Activated effector memory CD4-positive, alpha-beta T cell treated with anti-CD3 and anti-CD28 coated beads, Interleukin-2, amount 50 U/mL, for 16 hours (primary cell): ENCODE data around the gene ABAT.
A peak's percentile ranks its signal among the peaks of the same experiment; 100 is the strongest.
"Not testable (repeated sequence)": the region's sequence is repeated elsewhere in the genome, so short reads cannot be mapped to it uniquely, and the experiment has no call there.

ENCODE experiments used
- DNase-seq: peaks from one replicate; pipeline ENCODE4 v3.0.0-alpha.2; 2020

Gene ABAT

DNA sequence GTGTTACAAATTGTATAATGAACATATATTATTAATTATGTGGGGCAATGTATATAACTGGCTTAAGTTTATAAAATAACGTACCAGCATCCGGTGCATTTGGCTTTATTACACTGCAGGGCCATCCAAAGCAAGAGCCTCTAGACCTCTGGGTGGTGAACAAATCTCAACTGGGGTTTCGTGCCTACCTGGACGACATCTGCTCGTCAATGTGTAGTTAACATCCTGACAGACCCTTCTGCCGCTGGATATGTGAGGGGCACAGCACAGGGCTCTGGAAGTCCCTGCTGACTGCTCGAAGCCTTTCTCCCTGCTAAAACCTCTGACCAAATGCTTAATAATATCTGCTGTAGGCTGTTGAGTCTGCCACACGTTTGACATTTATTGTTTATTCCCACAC lies 120.7 kb downstream of the ABAT start:
- no peak for DNase-seq

DNA sequence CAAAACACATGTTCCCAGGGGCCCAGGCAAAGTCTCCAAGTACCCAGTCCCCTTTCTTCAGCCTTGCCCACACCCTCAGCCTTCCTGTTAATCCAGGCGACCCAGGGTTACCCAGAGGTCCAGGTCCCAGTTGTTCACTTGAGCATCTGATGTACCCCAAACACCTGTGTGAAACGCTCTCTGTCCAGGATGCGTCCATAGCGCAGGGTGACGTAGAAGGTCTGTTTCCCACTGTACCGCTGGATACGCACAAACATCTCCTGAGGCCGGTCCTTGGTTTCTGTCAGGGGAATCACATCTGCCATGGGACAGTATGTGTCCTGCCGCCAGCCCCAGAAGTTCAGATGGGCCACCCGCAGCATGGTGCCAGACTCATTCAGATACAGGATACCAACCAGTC lies 121.4 kb downstream of the ABAT start:
- DNase-seq, result no peak

DNA sequence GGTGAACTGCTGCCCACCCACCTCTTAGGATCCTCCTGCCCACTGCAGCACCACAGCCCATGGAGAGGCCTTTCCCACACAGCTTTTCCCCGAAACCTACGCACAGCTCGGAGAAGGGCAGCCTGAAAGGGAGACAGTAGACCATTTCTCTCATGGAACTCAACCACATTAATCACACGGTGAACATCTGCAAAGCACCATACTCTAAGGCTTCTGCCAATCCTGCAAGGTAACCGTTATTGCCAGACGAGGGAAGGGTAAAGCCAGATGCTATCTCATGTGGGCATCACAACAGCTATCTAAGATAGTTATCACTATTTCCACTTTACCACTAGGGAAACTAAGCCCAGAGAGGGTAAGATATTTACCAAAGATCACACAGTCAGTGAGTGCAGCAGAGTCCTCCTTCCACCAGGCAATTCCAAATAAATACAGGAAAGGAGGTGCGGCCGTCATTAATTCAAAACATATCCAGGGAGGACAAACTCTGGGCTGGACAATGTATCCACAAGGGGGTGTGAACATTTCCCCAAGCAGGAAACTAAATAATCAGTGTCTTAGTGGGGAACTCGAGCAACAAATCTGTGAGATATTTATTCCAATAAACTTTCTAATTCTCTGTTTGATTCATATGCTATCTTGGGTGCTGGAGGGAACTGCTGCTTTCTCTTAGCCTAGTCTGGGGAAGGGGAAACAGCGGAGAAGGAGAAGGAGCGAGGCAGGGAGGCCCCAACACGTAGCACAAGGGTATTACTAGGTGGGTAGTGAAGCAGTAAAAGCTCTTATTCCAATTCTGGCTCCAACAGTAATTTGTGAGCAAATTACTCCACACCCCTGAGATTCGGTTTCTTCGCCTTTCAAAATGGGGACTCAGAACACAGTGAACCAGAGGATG lies 122.3 kb downstream of the ABAT start:
- no peak for DNase-seq

DNA sequence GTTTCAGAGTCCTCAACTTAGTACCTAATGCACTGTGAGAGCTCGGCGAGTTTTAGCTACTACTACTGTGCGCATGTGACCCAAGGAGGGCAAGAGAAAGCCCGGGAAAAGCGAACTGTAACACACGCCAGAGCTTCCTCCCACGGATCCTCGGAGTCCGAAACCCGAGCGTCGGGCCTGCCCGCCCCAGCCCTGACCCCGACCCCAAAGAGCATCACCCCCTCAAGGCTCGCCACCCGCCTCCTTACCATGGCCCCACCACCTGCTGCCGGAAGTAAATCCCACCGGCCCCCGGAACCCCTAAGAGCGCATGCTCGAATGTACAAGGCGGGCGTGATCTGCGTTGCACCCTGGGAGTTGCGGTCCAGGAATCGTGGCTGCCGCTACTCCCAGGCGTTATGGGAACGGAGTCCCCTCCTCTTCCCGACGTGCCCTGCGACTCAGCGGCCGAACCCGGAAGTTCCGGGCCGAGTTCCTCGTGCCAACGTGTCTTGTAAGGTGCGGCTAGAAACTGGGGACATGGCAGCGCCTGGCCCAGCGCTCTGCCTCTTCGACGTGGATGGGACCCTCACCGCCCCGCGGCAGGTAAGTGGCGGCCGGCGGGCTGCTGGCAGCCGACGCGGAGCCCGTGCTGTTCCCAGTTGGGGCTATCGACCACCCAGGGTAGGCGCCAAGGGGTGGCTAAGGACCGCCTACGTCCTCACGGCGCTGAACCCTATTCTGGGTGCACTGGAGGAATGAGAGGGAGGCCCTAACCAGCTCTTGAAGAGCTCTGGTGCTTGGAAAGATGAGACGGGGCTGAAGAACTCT lies 123.2 kb downstream of the ABAT start, which contains the start of the genes PMM2 and TMEM186:
Gene PMM2 (plus strand): TSS at position 476 of the 810 bp plus-strand sequence. CDS start 44 bp downstream, at position 520.
Gene TMEM186 (minus strand): TSS at position 276 of the 810 bp plus-strand sequence. CDS start 25 bp downstream, at position 251.
- peak; percentile 99 for DNase-seq

DNA sequence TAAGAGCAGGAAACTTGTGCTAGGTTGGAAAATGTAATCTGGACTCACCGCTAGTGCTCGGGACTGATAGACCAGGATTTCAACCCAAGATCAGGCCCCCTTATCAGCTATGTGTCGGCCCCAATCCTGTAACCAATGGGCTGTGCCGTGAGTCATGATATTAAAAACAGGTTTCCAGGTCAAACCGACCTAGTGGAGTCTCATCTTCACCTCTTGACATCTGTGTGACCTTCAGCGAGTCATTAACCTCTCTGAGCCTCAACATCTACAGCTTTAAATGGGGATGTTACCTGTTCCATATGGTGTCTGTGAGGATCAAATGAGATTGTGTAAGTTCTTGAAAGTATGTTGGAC lies 123.7 kb downstream of the ABAT start:
- DNase-seq, result no peak

DNA sequence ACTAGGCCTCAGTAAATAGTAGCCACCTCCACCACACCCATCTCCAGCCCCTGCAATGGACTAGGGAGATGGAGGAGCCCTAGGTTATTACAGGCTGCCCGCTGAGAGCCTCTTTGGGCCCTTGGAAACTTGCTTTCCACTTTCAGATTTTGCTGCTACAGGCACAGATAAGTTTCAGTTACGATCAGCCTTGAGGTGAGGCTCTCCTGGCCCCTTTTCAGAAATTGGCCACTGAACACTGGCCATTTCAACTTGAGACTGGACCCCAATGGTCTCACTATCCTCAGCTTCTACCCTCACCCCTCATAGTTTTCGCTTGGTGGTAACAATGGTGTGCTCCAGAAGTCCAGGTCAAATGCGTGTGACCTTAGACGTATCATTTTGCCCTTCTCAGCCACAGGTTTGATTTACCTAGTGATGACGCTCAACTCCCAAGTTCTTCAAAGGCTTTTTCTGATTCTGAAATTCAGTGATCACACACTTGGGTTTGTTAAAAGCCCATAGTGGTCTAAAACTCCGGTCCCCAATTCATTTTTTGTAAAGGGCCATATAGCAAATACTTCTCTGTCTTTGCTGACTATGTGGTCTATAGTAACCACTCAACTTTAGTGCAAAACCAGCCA lies 124.2 kb downstream of the ABAT start:
- no peak for DNase-seq

DNA sequence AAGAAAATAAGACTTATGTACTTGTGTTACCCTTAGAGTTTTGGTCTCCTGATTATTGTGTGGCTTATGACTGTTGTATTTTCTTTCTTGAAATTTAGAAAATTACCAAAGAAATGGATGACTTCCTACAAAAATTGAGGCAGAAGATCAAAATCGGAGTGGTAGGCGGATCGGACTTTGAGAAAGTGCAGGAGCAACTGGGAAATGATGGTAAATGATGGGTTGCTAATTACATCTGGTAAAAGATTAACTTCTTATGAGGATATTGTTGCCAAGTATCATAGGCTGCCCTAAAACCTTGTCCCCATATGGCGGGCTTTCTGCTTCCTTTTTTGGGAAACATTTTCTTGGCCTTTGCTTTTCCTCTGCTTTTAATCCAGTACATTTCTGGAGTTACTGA lies 127.3 kb downstream of the ABAT start:
- no peak for DNase-seq

DNA sequence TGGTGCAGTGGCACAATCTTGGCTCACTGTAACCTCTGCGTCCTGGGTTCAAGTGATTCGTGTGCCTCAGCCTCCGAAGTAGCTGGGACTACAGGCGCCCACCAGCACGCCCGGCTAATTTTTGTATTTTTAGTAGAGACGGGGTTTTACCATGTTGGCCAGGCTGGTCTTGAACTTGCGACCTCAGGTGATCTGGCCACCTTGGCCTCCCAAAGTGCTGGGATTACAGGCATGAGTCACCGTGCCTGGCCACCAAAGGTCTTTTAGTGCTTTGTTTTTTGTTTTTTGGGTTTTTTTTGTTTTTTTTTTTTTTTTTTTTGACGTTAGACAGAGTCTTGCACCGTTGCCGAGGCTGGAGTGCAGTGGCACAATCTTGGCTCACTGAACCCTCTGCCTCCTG lies 129.3 kb downstream of the ABAT start:
- not testable (repeated sequence) for DNase-seq

DNA sequence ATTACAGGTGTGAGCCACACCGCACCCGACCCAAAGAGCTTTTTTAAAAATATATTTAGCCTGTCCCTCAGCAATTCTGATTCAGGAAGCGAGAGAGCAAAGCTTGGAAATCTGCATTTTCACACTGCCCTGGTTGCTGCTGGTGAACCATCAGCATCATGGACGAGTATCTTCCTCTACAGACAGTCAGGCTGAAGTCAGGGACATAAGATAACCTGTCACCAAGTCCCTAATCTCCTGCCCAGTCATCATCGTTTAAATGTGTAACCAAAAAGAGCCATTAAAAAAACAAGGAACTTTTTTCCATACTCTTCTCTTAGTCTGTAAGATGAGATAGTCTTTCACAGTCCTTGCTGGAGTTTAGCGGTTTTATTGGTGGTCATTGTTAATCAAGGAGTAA lies 129.9 kb downstream of the ABAT start:
- no peak for DNase-seq

DNA sequence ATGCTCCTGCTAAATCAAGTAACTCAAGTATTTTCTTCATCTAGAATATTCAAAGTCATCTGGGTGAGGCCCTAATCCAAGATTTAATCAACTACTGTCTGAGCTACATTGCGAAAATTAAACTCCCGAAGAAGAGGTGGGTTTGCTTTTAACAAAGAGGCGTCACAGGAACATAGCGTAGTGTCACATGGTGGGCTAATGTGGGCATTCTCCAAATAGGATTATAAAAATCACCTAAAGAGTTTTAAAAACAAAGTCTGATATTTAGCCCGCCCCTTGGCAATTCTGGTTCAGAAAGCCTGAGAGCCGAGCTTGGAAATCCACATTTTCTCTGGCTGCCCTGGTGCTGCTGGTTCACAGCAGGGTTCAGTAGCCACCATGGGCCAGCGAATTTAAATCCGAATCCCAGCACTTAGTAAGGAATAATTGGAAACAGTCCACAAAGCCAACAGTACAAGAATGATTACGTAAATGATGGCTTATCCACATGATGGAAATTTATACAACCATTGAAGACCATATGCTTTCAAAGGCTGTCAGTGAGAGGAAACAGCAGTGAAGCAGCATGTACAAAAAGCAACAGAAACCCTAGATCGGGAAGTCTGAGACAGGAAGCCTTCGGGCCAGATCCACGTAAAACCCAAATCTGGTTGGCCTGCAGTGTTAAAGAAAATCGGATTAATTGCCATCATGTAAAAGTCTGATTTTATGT lies 132.0 kb downstream of the ABAT start:
- no peak for DNase-seq

DNA sequence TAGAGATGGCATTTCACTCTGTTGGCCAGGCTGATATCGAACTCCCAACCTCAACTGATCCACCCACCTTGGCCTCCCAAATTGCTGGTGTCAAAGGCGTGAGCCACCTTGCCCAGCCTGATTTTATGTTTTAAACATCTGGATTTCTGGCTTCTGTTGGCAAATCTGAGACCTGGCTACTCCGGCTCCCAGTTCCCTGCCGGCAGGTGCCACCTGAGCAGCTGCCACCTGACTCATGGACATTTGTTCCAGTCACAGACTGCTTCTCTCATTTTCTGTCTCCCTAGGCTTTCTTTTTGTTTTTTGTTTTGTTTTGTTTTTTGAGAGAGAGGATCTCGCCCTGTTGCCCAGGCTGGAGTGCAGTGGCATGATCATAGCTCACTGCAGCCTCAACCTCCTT lies 132.8 kb downstream of the ABAT start:
- DNase-seq, result no peak

DNA sequence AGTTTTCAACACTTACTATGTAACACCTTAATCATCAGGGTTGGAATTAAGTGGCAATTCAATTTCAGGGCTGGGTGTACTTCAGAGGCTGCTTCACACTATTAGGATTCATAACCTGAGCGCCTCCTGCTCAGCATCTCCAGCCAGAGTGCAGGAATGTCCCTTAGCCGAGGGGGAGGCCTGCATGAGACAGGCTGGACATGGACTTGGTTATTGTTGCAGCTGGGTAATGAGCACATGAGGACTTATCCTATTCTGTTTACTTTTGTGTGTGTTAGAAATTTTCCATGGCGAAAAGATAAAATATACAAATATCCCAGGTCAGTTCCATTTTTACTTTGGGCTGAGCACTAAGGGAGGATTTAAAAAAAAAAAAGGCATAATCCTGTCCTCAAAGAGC lies 133.6 kb downstream of the ABAT start:
- no peak for DNase-seq

DNA sequence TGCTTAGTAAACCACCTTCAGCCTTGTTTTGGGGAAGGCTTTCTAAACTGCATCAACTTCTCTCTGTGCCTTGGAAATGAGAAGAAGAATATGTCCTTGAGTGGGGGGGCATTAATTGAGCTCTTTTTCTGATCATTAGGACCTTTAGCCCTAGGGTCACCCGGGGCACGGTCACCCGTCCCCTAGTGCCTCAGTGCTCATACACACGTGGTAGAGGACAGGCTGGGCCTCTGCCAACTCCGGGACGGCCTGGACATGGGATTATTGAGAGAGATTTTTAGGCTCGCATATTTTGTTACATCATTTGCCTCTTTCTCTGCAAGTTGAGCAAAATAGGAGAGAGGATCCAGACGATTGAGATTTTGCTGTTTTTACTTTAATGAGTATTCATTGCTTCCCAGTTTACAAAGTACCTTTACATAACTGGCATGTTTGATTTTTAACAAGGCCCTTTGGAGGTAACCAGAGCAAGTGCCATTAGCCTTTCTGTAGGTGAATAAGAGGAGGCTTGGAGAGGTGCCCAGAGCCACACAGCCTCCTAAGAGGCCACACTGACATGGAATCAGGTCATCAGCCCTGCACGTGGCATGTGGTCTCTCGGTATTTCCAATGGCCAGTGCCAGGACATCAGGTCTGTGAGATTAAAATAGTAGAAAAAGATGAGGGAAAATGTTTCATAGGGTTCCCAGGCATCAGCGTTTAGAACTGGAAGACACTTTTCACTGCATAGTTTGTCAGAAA lies 134.4 kb downstream of the ABAT start:
- DNase-seq, result no peak

DNA sequence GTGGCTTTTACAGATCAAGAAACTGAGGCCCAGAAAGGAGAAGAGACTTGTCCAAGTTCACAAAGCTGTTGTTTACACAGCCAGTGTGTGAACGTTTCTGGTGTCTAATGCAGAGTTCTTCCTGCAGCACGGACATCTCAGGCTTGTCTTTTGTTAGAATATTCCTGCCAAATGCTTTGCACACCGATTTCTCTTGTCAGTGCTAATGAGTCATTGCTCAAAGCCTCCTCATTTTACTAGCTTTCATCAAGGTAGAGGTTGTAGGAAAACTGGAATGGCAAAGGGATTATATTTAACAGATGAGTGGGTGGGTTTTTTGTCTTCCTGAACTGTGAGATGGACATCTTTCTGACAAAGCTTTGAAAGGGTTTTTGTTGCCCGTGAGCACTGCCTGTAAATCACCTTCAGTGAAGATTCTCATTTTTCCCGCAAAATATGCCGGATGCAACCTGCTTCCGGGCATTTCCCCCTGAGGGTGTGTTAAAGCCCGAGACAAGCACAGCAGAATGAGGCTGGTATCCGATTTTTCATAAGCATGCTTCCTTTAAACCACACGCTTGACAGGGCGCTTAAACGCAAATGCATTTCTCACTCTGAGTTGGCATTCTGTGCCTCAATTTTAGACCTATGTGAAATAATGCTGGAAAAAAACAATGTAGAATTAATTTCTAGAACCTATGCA lies 137.9 kb downstream of the ABAT start:
- no peak for DNase-seq

DNA sequence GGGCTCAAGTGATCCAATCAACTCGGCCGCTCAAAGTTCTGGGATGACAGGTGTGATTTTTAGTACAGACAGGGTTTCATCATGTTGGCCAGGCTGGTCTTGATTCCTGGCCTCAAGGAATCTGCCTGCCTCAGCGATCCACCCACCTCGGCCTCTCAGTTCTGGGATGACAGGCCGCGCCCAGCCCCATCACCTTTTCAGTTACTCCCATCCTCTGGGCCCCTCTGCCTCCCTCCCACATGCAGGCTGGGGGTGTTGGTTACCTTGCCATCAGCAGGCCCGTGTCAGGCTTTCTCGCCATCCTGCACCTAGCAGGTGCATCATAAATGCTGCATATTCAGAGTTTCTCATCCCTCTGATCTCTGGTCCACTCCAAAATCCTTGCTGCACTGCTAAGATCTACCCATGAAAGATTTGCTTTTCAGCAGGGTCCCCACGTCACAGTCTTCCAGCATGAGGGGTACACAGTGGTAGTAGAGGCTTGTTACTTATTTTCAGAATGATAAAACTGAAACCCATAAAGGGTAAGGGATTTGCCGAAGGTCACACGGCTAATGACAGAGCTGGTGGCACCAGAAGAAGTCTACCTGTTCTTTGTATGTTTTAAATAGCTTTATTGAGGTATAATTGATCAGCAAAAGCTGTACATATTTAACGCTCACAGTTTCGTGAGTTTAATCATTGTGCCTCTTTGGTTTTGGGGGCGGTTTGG lies 139.8 kb downstream of the ABAT start:
- DNase-seq, result no peak

DNA sequence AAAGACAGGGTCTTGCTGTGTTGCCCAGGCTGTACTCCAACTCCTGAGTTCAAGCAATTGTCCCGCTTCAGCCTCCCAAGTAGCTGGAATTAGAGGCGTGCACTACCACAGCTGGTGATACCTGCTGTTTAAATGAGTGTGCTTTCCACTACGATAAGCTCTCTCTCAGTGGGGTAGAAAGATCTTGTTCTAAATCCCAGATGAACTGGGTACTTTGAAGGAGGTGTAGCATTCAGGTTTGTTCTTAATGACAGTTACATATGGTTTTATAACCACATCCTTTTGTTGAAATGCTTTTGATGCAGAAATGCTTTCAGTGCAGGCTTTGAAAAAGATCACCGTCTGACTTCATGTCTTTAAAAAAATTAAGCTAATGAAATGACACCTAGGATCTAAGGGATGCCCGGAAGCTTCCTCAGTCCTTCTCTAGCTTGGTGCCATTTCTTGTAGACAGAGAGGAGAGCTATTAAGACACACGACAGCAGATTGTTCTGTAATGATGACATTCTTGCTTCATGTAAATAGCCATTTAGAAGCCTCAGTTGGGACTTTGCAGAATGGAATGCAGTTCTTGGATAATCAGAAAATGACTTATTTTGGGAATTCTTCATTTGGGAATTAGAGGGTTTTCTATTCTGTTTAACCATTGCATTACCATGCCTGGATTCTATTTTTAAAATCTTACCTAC lies 142.7 kb downstream of the ABAT start:
- no peak for DNase-seq

DNA sequence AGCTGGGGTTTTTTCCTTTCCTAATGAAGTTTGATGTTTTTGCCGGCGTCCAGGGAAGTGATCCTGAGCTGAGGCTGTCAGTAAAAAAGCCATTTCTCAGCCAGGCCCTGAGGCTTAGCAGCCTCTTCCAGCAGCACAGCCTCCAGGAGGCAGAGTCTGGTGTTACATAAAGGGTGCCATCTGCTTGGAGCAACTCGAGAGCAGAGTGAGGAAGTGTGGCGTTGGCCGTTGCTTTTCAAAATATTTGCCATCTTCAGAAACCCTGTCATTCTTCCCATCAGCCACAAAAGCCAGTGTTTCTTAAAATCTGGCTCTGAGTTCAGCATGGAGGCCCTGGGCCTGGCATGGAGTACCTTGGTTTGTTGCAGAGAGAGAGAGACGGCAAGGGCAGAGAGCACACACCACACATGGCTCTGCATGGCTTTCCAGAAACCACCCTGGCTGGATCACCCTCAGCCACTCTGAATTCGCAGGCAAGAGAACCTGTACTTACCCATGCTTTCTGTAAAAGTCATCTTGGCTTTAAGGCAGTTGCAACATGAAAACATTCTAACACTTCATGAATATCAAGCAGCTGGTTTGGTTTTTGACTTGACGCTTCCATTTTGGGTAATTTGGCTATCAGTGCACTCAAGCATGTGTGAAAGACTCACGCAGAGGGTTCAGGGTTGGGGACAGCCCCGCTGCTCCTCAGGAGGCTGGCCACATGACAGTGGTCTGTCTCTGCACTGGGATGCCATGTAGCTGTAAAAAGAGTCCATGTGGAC lies 144.3 kb downstream of the ABAT start:
- DNase-seq, result no peak

DNA sequence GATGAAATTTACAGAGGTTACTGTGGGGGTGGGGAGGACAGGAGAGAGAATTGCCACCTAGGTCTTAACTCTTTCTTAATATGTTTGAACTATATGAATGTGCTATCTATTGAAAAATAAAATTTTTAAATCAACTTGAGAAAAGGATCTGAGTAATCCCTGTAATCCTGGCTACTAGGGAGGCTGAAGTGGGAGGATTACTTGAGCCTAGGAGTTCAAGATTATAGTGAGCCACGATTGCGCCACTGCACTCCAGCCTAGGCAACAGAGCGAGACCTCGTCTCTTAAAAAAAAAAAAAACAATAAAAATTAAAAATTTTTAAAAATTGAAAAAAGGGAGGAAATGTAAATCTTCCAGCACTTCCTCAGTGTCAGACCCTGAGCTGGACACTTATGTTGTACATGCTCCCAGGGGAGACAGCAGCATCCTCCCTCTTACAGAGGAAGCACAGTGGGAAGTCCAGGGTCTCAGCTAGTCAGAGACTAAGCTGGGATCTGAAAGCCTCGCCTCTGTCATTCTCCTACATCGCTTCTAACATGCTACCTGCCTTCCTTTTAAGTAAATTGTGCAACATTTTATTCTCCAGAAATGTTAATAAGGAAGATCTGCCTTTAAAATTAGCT lies 145.1 kb downstream of the ABAT start:
- no peak for DNase-seq

DNA sequence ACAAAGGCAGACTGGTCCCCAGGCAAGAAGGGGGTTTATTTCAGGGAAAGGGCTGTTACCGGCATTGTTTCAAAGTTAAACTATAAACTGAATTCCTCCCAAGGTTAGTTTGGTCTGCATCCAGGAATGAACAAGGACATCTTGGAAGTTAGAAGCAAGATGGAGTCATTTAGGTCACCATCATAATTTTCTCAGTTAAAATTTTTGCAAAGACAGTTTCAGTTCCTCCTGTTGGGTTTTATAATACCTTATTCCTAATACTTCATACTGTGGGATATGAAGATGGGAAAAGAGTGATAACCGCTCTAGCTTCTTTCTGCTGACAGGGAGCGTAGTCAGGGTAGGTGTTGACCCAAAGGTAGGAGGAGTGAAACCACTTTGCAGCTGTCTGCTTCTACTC lies 148.0 kb downstream of the ABAT start:
- no peak for DNase-seq
